HG03045 (cell line): ENCODE measurements around the gene OCSTAMP.

ENCODE experiments used
- ATAC-seq: cut with Tn5 transposase; IDR thresholded peaks from one replicate; pipeline ENCODE4 v1.9.1; 2021; ENCODE audit warnings: mild to moderate bottlenecking, moderate library complexity; ENCODE audit not compliant: unreplicated experiment

Gene OCSTAMP

GRCh38 chr20:46550461-46550860 is at the start of gene OCSTAMP:
Gene OCSTAMP, minus strand, starts transcription at chr20:46550654. Its CDS starts 94 bp downstream, at chr20:46550560.
- ATAC-seq = no peak

GRCh38 chr20:46599227-46599987 is 49.0 kb upstream of the OCSTAMP start:
- ATAC-seq = no peak

- ATAC-seq = no peak
Measured at GRCh38 chr20:46595933-46596332, 45.5 kb upstream of the OCSTAMP start.

- ATAC-seq = no peak
Measured at GRCh38 chr20:46594725-46595124, 44.3 kb upstream of the OCSTAMP start.

GRCh38 chr20:46592580-46593362 is 42.3 kb upstream of the OCSTAMP start:
- ATAC-seq = no peak

- no peak for ATAC-seq
Measured at GRCh38 chr20:46590443-46590842, 40.0 kb upstream of the OCSTAMP start.

GRCh38 chr20:46588532-46589511 is 38.4 kb upstream of the OCSTAMP start:
- no peak for ATAC-seq

- no peak for ATAC-seq
Measured at GRCh38 chr20:46587986-46588385, 37.5 kb upstream of the OCSTAMP start.

- no peak for ATAC-seq
Measured at GRCh38 chr20:46586724-46587123, 36.3 kb upstream of the OCSTAMP start.

GRCh38 chr20:46584508-46584907 is 34.1 kb upstream of the OCSTAMP start:
- no peak for ATAC-seq

GRCh38 chr20:46583411-46584214 is 33.2 kb upstream of the OCSTAMP start:
- no peak for ATAC-seq

- ATAC-seq = no peak
Measured at GRCh38 chr20:46582648-46583047, 32.2 kb upstream of the OCSTAMP start.

GRCh38 chr20:46581391-46581790 is 30.9 kb upstream of the OCSTAMP start:
- ATAC-seq = no peak

GRCh38 chr20:46580613-46581205 is 30.3 kb upstream of the OCSTAMP start:
- no peak for ATAC-seq

- ATAC-seq = no peak
Measured at GRCh38 chr20:46578745-46579144, 28.3 kb upstream of the OCSTAMP start.

- no peak for ATAC-seq
Measured at GRCh38 chr20:46576774-46577395, 26.4 kb upstream of the OCSTAMP start.

- no peak for ATAC-seq
Measured at GRCh38 chr20:46575937-46576461, 25.5 kb upstream of the OCSTAMP start.

GRCh38 chr20:46575394-46575793 is 24.9 kb upstream of the OCSTAMP start:
- ATAC-seq = no peak
